A549 (cell line): ENCODE results near the gene LGR4. TPM values are rescaled to one million over a fixed set of nuclear protein-coding genes. Genes with fewer than 3 reads are reported as not detected.
"Not testable (repeated sequence)": the region's sequence is repeated elsewhere in the genome, so short reads cannot be mapped to it uniquely, and the experiment has no call there.

ENCODE experiments used
- ATAC-seq, 2 experiments: fragments of 200-7000 bp in 1 of 2; fragments of >200 bp in 1 of 2; cut with Nextera tagmentation in 1 of 2; cut with Tn5 transposase in 1 of 2; 3 replicates each; pipeline versions ENCODE4 v1.8.0 to v1.9.1; 2018 to 2020; ENCODE audit warnings: mild to moderate bottlenecking in 1 of 2, moderate library complexity in 1 of 2
- CTCF ChIA-PET: fragments of 300-600 bp; sonication (Branson Sonifier 250); formaldehyde crosslinking; extraction: SDS; loops from one replicate; lab custom pipeline; 2021; ENCODE audit warnings: antibody characterized with exemption, inconsistent platforms; lab: Yijun Ruan, JAX
- POLR2A ChIA-PET: fragments of 350-600 bp; formaldehyde crosslinking; extraction: SDS; loops from one replicate; lab custom pipeline; 2021; ENCODE audit warnings: antibody characterized with exemption, inconsistent platforms; lab: Yijun Ruan, JAX
- DNase-seq, 2 experiments: peaks; one replicate each; pipeline versions ENCODE4 v3.0.0 to v3.0.0-alpha.2; 2011 to 2016; ENCODE audit warnings: low read depth in 1 of 2, low spot score in 1 of 2
- FAIRE-seq: peaks from 2 replicates; lab custom pipeline; 2011; peaks lifted over from hg19 to GRCh38; lab: Jason Lieb, UNC
- H3K27ac ChIP-seq, 2 experiments: fragments of >200 bp; sonication (Bioruptor Twin); formaldehyde crosslinking; 3 replicates each; pipeline ENCODE4 v1.5.1; 2016 to 2017
- H3K4me1 ChIP-seq: fragments of >200 bp; sonication (Bioruptor Twin); formaldehyde crosslinking; 3 replicates; pipeline ENCODE4 v1.6.1; 2016
- H3K4me2 ChIP-seq: fragments of >200 bp; sonication (Bioruptor Twin); formaldehyde crosslinking; 3 replicates; pipeline ENCODE4 v1.6.1; 2016
- H3K4me3 ChIP-seq: fragments of >200 bp; sonication (Bioruptor Twin); formaldehyde crosslinking; 3 replicates; pipeline ENCODE4 v1.5.1; 2016
- H3K9me3 ChIP-seq: fragments of >200 bp; sonication (Bioruptor Twin); formaldehyde crosslinking; 3 replicates; pipeline ENCODE4 v1.6.1; 2016
- BHLHE40 ChIP-seq: IDR thresholded peaks from 2 replicates; pipeline ENCODE4 v1.6.1; 2012; ENCODE audit warnings: low read depth, low read length, inconsistent platforms
- CEBPB ChIP-seq, 2 experiments: fragments of >200 bp in 1 of 2; sonication (Bioruptor Twin) in 1 of 2; formaldehyde crosslinking in 1 of 2; IDR thresholded peaks; 2 replicates each; pipeline ENCODE4 v1.6.1; 2012 to 2016
- CTCF ChIP-seq: fragments of >200 bp; sonication (Bioruptor Twin); formaldehyde crosslinking; IDR thresholded peaks from 3 replicates; pipeline ENCODE4 v1.5.1; 2016
- FOSB ChIP-seq: fragments of 250-450 bp; sonication (Bioruptor Pico); IDR thresholded peaks from 2 replicates; pipeline ENCODE4 v1.5.0; 2020; ENCODE audit warnings: mild to moderate bottlenecking, moderate library complexity
- FOXS1 ChIP-seq: fragments of 250-450 bp; sonication (Bioruptor Pico); IDR thresholded peaks from 2 replicates; pipeline ENCODE4 v1.5.0; 2020; ENCODE audit warnings: mild to moderate bottlenecking, moderate library complexity
- GATA3 ChIP-seq: IDR thresholded peaks from 2 replicates; pipeline ENCODE4 v1.6.1; 2012; ENCODE audit warnings: borderline replicate concordance
- MAFK ChIP-seq: fragments of 450-650 bp; IDR thresholded peaks from 2 replicates; pipeline ENCODE4 v1.6.1; 2014; ENCODE audit not compliant: partially characterized antibody
- MAX ChIP-seq: IDR thresholded peaks from 2 replicates; pipeline ENCODE4 v1.6.1; 2012
- MAZ ChIP-seq: fragments of 150-350 bp; IDR thresholded peaks from 2 replicates; pipeline ENCODE4 v1.6.1; 2014; ENCODE audit warnings: antibody characterized with exemption, low read depth, low read length, borderline replicate concordance
- MYC ChIP-seq: IDR thresholded peaks from 2 replicates; pipeline ENCODE4 v1.6.1; 2012; ENCODE audit warnings: mild to moderate bottlenecking, inconsistent platforms, low read length, improper control_type of control experiment, borderline replicate concordance
- NFE2L2 ChIP-seq: fragments of 150-350 bp; conservative IDR thresholded peaks from 2 replicates; pipeline ENCODE4 v1.6.1; 2014; ENCODE audit warnings: low read length
- RAD21 ChIP-seq, 2 experiments: fragments of >200 bp in 1 of 2; sonication (Bioruptor Twin) in 1 of 2; formaldehyde crosslinking in 1 of 2; IDR thresholded peaks in 1 of 2; conservative IDR thresholded peaks in 1 of 2; 2 replicates in 1 of 2; 3 replicates in 1 of 2; pipeline ENCODE4 v1.6.1; 2012 to 2018; ENCODE audit warnings: inconsistent platforms in 1 of 2
- RARB ChIP-seq: fragments of 250-450 bp; sonication (Bioruptor Pico); IDR thresholded peaks from 2 replicates; pipeline ENCODE4 v1.8.0; 2021; ENCODE audit warnings: mild to moderate bottlenecking, moderate library complexity
- RFX5 ChIP-seq: fragments of 450-650 bp; IDR thresholded peaks from 2 replicates; pipeline ENCODE4 v1.7.1; 2014; ENCODE audit warnings: antibody characterized with exemption, mild to moderate bottlenecking, moderate library complexity
- WGBS: methylation state at CpG from one replicate; pipeline ENCODE4 v1.1.6; 2017; ENCODE audit errors: missing lambda C conversion rate; 5-methylcytosine and 5-hydroxymethylcytosine counted together
- polyA plus RNA-seq, 4 experiments: library from polyadenylated mRNA; depleted of rRNA in 3 of 4; stranded (reverse); fragments of >200 nt; fragmentation: RNase III in 1 of 4; extraction: RNeasy Plus Mini Kit Qiagen cat#74134 plus additional on column Dnase treatment in 1 of 4; gene quantifications; 2 replicates in 3 of 4; 3 replicates in 1 of 4; pipeline ENCODE4 v1.2.3, GENCODE V29; 2011 to 2017
- TF ChIP-seq, protein P1 (sequence below): IDR thresholded peaks from 2 replicates; pipeline ENCODE4 v1.6.1; 2012
- TF ChIP-seq, protein P2 (sequence below): fragments of 200-600 bp; sonication (generic); IDR thresholded peaks from 2 replicates; pipeline ENCODE4 v1.6.1; 2016; ENCODE audit warnings: antibody characterized with exemption, mild to moderate bottlenecking, moderate library complexity

The LGR4 gene
- polyA plus RNA-seq, 2 of the 4 experiments (the other 2 are of a cell fraction) = 41.2 to 130 TPM

DNA sequence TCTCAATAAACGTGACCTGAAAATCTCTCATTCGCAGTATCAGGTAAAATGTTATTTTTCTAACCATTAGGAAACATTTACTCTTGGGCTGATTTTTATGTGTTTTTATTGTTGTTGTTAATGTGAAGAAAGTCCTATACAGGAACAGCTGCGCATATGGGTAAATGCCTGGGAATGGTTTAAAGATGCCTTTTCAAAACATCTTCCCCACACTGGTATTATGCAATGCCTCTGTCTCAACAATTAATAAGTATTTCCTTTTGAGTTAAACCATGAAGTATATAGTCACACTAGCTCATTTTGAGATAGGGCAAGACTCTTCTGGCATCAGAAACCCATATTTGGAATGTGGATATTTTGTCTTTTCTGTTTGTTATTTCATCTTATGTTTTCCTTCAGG is 47.6 kb upstream of the LGR4 start:
- no peak for ATAC-seq
- FAIRE-seq = no peak
- H3K4me3 ChIP-seq = no peak overlapping the region
- no peak for DNase-seq
- no peaks in the 10 kb centered on the region for H3K4me1 ChIP-seq
- H3K9me3 ChIP-seq = no peaks in the 10 kb centered on the region
- H3K4me2 ChIP-seq = no peak overlapping the region
- POLR2A ChIA-PET = no interaction called here
- H3K27ac ChIP-seq = no peak overlapping the region
- WGBS = 90% methylated on average over 3 of the region's 3 CpGs
- TF ChIP-seq RARB (CRISPR knock-in tag) = no peak
- CTCF ChIA-PET = no interaction called here

GRCh38 chr11:27518518-27518917 is 45.9 kb upstream of the LGR4 start:
- H3K9me3 ChIP-seq = no peaks in the 10 kb centered on the region
- 26% methylated on average over 2 of the region's 2 CpGs for WGBS
- ChIA-PET POLR2A (no interaction called here), CTCF (interaction anchor here (1.0 to 1.2 kb wide), 3 partner anchors 8 to 33 kb away, joined by 3 read pairs; no protein-coding TSS in a partner anchor)
- H3K4me1 ChIP-seq = no peaks in the 10 kb centered on the region
- H3K4me3 ChIP-seq = no peak overlapping the region
- H3K4me2 ChIP-seq = no peak overlapping the region
- FAIRE-seq (no peak), ATAC-seq (no peak), DNase-seq (no peak)
- TF ChIP-seq NFE2L2 (no peak), CEBPB (IDR thresholded peaks at IDR 0.05) (no peak), MAFK (peak; percentile 62), MAX (no peak), RFX5 (no peak)
- TF ChIP-seq, protein P1, sequence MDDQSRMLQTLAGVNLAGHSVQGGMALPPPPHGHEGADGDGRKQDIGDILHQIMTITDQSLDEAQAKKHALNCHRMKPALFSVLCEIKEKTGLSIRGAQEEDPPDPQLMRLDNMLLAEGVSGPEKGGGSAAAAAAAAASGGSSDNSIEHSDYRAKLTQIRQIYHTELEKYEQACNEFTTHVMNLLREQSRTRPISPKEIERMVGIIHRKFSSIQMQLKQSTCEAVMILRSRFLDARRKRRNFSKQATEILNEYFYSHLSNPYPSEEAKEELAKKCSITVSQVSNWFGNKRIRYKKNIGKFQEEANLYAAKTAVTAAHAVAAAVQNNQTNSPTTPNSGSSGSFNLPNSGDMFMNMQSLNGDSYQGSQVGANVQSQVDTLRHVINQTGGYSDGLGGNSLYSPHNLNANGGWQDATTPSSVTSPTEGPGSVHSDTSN = no peak
- TF ChIP-seq, protein P2, sequence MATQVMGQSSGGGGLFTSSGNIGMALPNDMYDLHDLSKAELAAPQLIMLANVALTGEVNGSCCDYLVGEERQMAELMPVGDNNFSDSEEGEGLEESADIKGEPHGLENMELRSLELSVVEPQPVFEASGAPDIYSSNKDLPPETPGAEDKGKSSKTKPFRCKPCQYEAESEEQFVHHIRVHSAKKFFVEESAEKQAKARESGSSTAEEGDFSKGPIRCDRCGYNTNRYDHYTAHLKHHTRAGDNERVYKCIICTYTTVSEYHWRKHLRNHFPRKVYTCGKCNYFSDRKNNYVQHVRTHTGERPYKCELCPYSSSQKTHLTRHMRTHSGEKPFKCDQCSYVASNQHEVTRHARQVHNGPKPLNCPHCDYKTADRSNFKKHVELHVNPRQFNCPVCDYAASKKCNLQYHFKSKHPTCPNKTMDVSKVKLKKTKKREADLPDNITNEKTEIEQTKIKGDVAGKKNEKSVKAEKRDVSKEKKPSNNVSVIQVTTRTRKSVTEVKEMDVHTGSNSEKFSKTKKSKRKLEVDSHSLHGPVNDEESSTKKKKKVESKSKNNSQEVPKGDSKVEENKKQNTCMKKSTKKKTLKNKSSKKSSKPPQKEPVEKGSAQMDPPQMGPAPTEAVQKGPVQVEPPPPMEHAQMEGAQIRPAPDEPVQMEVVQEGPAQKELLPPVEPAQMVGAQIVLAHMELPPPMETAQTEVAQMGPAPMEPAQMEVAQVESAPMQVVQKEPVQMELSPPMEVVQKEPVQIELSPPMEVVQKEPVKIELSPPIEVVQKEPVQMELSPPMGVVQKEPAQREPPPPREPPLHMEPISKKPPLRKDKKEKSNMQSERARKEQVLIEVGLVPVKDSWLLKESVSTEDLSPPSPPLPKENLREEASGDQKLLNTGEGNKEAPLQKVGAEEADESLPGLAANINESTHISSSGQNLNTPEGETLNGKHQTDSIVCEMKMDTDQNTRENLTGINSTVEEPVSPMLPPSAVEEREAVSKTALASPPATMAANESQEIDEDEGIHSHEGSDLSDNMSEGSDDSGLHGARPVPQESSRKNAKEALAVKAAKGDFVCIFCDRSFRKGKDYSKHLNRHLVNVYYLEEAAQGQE = no peak
- no peak overlapping the region for H3K27ac ChIP-seq

DNA sequence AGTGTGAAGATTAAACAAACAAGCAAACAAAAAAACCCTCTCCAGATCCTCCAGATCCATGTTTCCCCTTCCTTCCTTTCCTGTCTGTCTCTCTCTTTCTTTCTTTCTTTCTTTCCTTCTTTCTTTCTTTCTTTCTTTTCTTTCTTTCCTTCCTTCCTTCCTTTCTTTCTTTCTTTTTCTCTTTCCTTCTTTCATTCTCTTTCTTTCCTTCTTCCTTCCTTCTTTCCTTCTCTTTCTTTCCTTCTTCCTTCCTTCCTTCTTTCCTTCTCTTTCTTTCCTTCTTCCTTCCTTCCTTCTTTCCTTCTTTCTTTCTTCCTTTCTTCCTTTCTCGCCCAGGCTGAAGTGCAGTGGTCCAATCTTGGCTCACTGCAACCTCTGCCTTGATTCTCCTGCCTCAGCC is 44.9 kb upstream of the LGR4 start:
- CTCF ChIA-PET = interaction anchor here (0.9 to 1.0 kb wide), 2 partner anchors 10 to 131 kb away, joined by 3 to 6 read pairs; no protein-coding TSS in a partner anchor
- FAIRE-seq, H3K4me1 ChIP-seq, H3K4me2 ChIP-seq, ATAC-seq, H3K27ac ChIP-seq, POLR2A ChIA-PET, H3K4me3 ChIP-seq, DNase-seq, H3K9me3 ChIP-seq: not testable (repeated sequence)
- 7% methylated on average over 1 of the region's 1 CpG for WGBS

GRCh38 chr11:27514558-27514957 is 42.0 kb upstream of the LGR4 start:
- CTCF ChIA-PET = no interaction called here
- DNase-seq = no peak
- POLR2A ChIA-PET = no interaction called here
- no peaks in the 10 kb centered on the region for H3K9me3 ChIP-seq
- no peaks in the 10 kb centered on the region for H3K4me1 ChIP-seq
- TF ChIP-seq GATA3 = no peak
- TF ChIP-seq MAZ = no peak
- TF ChIP-seq CEBPB (IDR thresholded peaks at IDR 0.05) = no peak
- TF ChIP-seq CTCF = no peak
- no peak for TF ChIP-seq MAX
- no peak for TF ChIP-seq FOXS1 (CRISPR knock-in tag)
- no peak for TF ChIP-seq BHLHE40
- TF ChIP-seq RAD21 (conservative IDR thresholded peaks at IDR 0.05 in 1 of 2, IDR thresholded peaks at IDR 0.05 in 1 of 2) = no peak
- no peak for TF ChIP-seq FOSB (CRISPR knock-in tag)
- TF ChIP-seq, protein P2 = no peak
- no peak for TF ChIP-seq MYC
- no peak for ATAC-seq
- no peak for FAIRE-seq
- WGBS = 57% methylated on average over 4 of the region's 4 CpGs
- no peak overlapping the region for H3K4me3 ChIP-seq
- H3K27ac ChIP-seq = no peak overlapping the region
- H3K4me2 ChIP-seq = no peak overlapping the region
